SK-N-SH treated with all-trans-retinoic acid at 6 μM for 48 hours (cell line): ENCODE data around the gene NSD2.

Source experiments
- ATAC-seq: fragments of 200-7000 bp; cut with Tn5 transposase; 3 replicates; pipeline ENCODE4 v1.9.1; 2020; ENCODE audit warnings: mild to moderate bottlenecking, moderate library complexity
- ARNTL ChIP-seq: fragments of 450-650 bp; formaldehyde crosslinking; IDR thresholded peaks from 2 replicates; pipeline ENCODE4 v1.5.0; 2020; ENCODE audit warnings: low read depth, mild to moderate bottlenecking, moderate library complexity, borderline replicate concordance
- BACH2 ChIP-seq: fragments of 250-450 bp; sonication (Bioruptor Pico); IDR thresholded peaks from 2 replicates; pipeline ENCODE4 v1.9.0; 2021; ENCODE audit warnings: mild to moderate bottlenecking, borderline replicate concordance
- CSDC2 ChIP-seq: fragments of 250-450 bp; sonication (Bioruptor Pico); IDR thresholded peaks from 2 replicates; pipeline ENCODE4 v1.5.0; 2020; ENCODE audit warnings: mild to moderate bottlenecking, moderate library complexity
- ESRRG ChIP-seq: fragments of 250-450 bp; sonication (Bioruptor Pico); IDR thresholded peaks from 2 replicates; pipeline ENCODE4 v1.6.1; 2021; ENCODE audit warnings: mild to moderate bottlenecking
- OSR1 ChIP-seq: fragments of 250-450 bp; sonication (Bioruptor Pico); IDR thresholded peaks from 2 replicates; pipeline ENCODE4 v1.8.0; 2022; ENCODE audit warnings: moderate library complexity, mild to moderate bottlenecking, inconsistent platforms
- PPARA ChIP-seq: fragments of 250-450 bp; sonication (Bioruptor Pico); IDR thresholded peaks from 2 replicates; pipeline ENCODE4 v1.5.0; 2020; ENCODE audit warnings: mild to moderate bottlenecking, borderline replicate concordance
- RARB ChIP-seq: fragments of 250-450 bp; sonication (Bioruptor Pico); IDR thresholded peaks from 2 replicates; pipeline ENCODE4 v1.8.0; 2021; ENCODE audit warnings: mild to moderate bottlenecking, moderate library complexity
- SNAI2 ChIP-seq: fragments of 250-450 bp; sonication (Bioruptor Pico); IDR thresholded peaks from 2 replicates; pipeline ENCODE4 v1.5.0; 2020; ENCODE audit warnings: mild to moderate bottlenecking, moderate library complexity
- TCF4 ChIP-seq: fragments of 250-450 bp; sonication (Bioruptor Pico); IDR thresholded peaks from 2 replicates; pipeline ENCODE4 v1.8.0; 2021; ENCODE audit warnings: mild to moderate bottlenecking, moderate library complexity, borderline replicate concordance
- ZC3H10 ChIP-seq: fragments of 250-450 bp; sonication (Bioruptor Pico); IDR thresholded peaks from 2 replicates; pipeline ENCODE4 v1.5.1; 2021; ENCODE audit warnings: mild to moderate bottlenecking, moderate library complexity
- ZFP3 ChIP-seq: fragments of 250-450 bp; sonication (Bioruptor Pico); IDR thresholded peaks from 2 replicates; pipeline ENCODE4 v1.5.0; 2020; ENCODE audit warnings: mild to moderate bottlenecking, moderate library complexity
- ZFP30 ChIP-seq: fragments of 450-650 bp; formaldehyde crosslinking; IDR thresholded peaks from 2 replicates; pipeline ENCODE4 v1.5.0; 2022; ENCODE audit warnings: mild to moderate bottlenecking, moderate library complexity
- ZNF70 ChIP-seq: fragments of 450-650 bp; formaldehyde crosslinking; IDR thresholded peaks from 2 replicates; pipeline ENCODE4 v1.5.0; 2020; ENCODE audit warnings: mild to moderate bottlenecking, moderate library complexity
- TF ChIP-seq, protein P1 (sequence below): fragments of 250-450 bp; sonication (Bioruptor Pico); IDR thresholded peaks from 2 replicates; pipeline ENCODE4 v1.8.0; 2021; ENCODE audit warnings: low read depth, mild to moderate bottlenecking, moderate library complexity, borderline replicate concordance
- TF ChIP-seq, protein P2 (sequence below): fragments of 250-450 bp; sonication (Bioruptor Pico); IDR thresholded peaks from 2 replicates; pipeline ENCODE4 v1.5.1; 2020; ENCODE audit warnings: low read depth, mild to moderate bottlenecking, moderate library complexity
- TF ChIP-seq, protein P3 (sequence below): fragments of 250-450 bp; sonication (Bioruptor Pico); IDR thresholded peaks from 2 replicates; pipeline ENCODE4 v1.8.0; 2020; ENCODE audit warnings: mild to moderate bottlenecking, moderate library complexity, borderline replicate concordance
- TF ChIP-seq, protein P4 (sequence below): fragments of 250-450 bp; sonication (Bioruptor Pico); IDR thresholded peaks from 2 replicates; pipeline ENCODE4 v1.5.1; 2021; ENCODE audit warnings: mild to moderate bottlenecking, moderate library complexity

Gene NSD2

DNA sequence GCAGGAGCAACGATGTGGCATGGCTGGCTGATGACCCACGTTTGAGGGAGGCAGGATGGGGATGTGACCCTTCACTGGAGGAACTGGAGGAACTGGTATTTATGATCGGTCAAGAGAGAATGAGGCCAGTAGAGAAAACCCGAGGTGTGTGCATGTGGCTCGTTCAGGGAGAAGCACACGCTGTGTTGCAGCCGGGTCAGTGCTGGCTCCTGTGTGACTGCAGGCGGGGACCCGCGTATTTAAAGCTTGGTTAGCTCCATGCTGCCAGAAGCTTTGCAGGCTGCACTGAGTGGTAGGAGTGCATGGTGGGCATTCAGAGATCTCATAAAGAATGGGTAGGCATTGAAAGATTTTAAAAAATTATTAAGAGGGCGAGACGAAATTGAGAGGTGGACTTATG lies 85.4 kb downstream of the NSD2 start (continued):
- TF ChIP-seq, protein P1, sequence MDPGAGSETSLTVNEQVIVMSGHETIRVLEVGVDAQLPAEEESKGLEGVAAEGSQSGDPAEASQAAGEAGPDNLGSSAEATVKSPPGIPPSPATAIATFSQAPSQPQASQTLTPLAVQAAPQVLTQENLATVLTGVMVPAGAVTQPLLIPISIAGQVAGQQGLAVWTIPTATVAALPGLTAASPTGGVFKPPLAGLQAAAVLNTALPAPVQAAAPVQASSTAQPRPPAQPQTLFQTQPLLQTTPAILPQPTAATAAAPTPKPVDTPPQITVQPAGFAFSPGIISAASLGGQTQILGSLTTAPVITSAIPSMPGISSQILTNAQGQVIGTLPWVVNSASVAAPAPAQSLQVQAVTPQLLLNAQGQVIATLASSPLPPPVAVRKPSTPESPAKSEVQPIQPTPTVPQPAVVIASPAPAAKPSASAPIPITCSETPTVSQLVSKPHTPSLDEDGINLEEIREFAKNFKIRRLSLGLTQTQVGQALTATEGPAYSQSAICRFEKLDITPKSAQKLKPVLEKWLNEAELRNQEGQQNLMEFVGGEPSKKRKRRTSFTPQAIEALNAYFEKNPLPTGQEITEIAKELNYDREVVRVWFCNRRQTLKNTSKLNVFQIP = no peak
- no peak for TF ChIP-seq PPARA

DNA sequence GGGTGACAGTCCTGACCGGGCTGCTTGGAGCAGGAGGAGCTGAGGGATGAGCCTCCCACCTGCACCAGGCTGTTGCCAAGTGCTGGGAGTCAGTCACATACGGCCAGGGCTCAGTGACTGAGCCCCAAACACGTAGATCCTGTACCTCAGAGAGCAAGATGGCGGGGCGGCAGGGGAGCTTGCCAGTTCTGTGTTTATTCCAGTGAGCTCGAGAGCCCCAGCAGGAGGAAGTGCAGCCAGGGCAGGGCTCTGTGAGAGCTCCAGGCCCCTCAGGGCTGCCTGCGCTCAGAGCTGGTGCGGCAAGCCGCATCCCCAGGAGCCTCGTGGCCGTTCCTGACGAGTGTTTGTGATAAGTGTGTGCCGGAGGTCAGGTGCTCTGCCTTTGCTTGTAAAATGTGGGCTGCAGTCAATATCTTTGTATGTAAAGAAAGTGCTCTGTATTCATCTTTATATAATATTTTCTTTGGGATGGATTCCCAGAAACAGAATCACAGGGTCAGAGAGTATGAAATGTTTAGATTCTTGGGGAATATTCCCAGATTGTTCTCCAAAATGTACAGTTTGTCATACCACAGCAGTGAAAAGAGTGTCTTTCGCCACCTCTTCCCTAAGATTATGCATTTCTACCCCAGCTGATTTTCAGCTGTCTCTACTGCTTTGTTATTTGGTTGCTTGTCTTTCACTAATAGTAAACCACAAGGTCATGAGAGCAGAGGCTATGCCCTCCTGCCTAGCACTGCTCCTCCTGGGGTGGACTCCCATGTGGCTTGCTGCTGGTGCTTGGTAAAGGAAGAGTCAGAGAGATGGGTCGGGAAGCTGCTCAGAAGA lies 87.3 kb downstream of the NSD2 start:
- ATAC-seq = no peak
- TF ChIP-seq, protein P2, sequence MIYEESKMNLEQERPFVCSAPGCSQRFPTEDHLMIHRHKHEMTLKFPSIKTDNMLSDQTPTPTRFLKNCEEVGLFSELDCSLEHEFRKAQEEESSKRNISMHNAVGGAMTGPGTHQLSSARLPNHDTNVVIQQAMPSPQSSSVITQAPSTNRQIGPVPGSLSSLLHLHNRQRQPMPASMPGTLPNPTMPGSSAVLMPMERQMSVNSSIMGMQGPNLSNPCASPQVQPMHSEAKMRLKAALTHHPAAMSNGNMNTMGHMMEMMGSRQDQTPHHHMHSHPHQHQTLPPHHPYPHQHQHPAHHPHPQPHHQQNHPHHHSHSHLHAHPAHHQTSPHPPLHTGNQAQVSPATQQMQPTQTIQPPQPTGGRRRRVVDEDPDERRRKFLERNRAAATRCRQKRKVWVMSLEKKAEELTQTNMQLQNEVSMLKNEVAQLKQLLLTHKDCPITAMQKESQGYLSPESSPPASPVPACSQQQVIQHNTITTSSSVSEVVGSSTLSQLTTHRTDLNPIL (CRISPR knock-in tag) = no peak
- no peak for TF ChIP-seq CSDC2 (CRISPR knock-in tag)
- no peak for TF ChIP-seq ZFP30 (CRISPR knock-in tag)
- TF ChIP-seq BACH2 (CRISPR knock-in tag) = no peak
- no peak for TF ChIP-seq RARB (CRISPR knock-in tag)
- TF ChIP-seq ZNF70 = no peak
- TF ChIP-seq ZC3H10 (CRISPR knock-in tag) = no peak
- TF ChIP-seq, protein P3, sequence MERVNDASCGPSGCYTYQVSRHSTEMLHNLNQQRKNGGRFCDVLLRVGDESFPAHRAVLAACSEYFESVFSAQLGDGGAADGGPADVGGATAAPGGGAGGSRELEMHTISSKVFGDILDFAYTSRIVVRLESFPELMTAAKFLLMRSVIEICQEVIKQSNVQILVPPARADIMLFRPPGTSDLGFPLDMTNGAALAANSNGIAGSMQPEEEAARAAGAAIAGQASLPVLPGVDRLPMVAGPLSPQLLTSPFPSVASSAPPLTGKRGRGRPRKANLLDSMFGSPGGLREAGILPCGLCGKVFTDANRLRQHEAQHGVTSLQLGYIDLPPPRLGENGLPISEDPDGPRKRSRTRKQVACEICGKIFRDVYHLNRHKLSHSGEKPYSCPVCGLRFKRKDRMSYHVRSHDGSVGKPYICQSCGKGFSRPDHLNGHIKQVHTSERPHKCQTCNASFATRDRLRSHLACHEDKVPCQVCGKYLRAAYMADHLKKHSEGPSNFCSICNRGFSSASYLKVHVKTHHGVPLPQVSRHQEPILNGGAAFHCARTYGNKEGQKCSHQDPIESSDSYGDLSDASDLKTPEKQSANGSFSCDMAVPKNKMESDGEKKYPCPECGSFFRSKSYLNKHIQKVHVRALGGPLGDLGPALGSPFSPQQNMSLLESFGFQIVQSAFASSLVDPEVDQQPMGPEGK = no peak
- no peak for TF ChIP-seq TCF4 (CRISPR knock-in tag)
- no peak for TF ChIP-seq SNAI2 (CRISPR knock-in tag)

DNA sequence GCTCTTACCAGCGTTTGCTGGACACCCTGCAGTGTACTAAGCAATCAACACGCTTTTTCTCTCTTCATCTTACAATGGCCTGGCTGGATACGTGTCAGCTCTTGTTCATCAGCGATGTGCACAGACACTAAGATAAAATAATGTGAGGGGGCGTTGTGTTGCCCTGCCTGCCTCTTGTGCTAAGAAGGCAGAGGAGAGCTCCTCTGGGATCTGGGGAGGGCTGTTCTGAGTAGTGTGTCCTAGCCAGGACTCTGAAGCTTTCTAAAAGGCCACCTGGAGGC lies 87.9 kb downstream of the NSD2 start:
- TF ChIP-seq ZNF70 = no peak
- ATAC-seq = no peak

DNA sequence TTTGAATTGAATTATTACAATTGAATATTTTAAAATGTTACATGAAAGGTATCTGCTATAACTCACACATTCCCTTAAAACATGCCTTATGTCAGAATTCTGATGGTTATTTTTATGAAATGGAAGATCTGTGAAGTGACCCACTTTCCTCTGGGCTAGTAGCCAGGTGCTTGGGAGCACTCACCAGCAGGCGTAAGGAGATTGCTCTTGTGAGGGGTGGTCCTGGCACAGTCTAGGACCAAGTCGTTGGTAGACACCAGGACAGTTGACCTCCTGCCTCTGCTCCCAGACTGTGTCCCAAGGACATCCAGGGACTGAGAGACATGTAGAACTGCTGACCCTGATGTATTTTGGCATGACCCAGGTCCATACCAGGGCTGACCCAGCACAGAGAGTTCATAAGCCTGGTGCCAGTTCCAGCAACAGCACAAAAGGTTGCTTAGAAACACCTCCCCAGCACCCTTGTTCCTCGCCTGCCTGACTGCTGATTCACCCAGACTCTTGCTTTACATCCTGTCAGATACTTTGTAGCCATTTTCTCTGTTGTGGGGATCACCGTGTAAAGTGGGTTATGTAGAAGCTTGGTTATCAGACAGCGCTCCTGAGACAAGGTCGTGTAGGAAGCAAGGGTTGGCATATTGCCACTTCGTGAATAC lies 89.1 kb downstream of the NSD2 start:
- no peak for TF ChIP-seq ZFP3 (CRISPR knock-in tag)
- TF ChIP-seq BACH2 (CRISPR knock-in tag) = no peak
- TF ChIP-seq ZNF70 = no peak
- TF ChIP-seq, protein P4, sequence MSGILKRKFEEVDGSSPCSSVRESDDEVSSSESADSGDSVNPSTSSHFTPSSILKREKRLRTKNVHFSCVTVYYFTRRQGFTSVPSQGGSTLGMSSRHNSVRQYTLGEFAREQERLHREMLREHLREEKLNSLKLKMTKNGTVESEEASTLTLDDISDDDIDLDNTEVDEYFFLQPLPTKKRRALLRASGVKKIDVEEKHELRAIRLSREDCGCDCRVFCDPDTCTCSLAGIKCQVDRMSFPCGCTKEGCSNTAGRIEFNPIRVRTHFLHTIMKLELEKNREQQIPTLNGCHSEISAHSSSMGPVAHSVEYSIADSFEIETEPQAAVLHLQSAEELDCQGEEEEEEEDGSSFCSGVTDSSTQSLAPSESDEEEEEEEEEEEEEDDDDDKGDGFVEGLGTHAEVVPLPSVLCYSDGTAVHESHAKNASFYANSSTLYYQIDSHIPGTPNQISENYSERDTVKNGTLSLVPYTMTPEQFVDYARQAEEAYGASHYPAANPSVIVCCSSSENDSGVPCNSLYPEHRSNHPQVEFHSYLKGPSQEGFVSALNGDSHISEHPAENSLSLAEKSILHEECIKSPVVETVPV (CRISPR knock-in tag) = no peak
- TF ChIP-seq, protein P1 = no peak
- no peak for TF ChIP-seq OSR1 (CRISPR knock-in tag)
- TF ChIP-seq, protein P2 (CRISPR knock-in tag) = no peak
- no peak for TF ChIP-seq RARB (CRISPR knock-in tag)
- TF ChIP-seq ARNTL (CRISPR knock-in tag) = no peak
- no peak for TF ChIP-seq ESRRG
- no peak for TF ChIP-seq PPARA
- ATAC-seq = no peak; the same call in 1 of the 3 replicates
